VCaP (cell line): Measurements from ENCODE around the gene OR2V1.
A peak's percentile ranks its signal among the peaks of the same experiment; 100 is the strongest.
"Not testable (repeated sequence)": the region's sequence is repeated elsewhere in the genome, so short reads cannot be mapped to it uniquely, and the experiment has no call there.

Experiments used
- H3K27ac ChIP-seq: fragments of 450-650 bp; 2 replicates; pipeline ENCODE4 v1.5.1; 2017
- TF ChIP-seq, protein P1 (sequence below): fragments of 450-650 bp; conservative IDR thresholded peaks from 2 replicates; pipeline ENCODE4 v1.5.1; 2017; ENCODE audit warnings: mild to moderate bottlenecking, moderate library complexity

Gene OR2V1

DNA sequence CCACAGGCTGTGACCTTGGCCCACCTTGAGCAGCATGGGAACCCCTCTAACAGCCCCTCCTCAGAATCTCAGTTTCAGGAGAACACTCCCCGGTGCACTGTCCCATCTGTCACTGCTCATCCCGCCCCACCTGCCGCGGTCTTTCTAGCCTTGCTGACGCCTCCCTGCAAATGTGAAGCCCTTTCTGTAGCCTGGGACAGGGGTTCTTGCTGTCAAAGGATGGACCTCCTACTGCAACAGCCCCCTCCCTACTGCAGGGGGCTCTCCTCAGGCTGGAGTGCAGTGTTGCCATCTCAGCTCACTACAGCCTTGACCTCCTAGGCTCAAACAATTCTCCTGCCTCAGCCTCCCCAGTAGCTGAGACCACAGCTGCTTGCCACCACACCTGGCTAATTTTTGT is 20.0 kb downstream of the OR2V1 start:
- H3K27ac ChIP-seq, result peak overlapping the region; percentile 64
- TF ChIP-seq, protein P1, sequence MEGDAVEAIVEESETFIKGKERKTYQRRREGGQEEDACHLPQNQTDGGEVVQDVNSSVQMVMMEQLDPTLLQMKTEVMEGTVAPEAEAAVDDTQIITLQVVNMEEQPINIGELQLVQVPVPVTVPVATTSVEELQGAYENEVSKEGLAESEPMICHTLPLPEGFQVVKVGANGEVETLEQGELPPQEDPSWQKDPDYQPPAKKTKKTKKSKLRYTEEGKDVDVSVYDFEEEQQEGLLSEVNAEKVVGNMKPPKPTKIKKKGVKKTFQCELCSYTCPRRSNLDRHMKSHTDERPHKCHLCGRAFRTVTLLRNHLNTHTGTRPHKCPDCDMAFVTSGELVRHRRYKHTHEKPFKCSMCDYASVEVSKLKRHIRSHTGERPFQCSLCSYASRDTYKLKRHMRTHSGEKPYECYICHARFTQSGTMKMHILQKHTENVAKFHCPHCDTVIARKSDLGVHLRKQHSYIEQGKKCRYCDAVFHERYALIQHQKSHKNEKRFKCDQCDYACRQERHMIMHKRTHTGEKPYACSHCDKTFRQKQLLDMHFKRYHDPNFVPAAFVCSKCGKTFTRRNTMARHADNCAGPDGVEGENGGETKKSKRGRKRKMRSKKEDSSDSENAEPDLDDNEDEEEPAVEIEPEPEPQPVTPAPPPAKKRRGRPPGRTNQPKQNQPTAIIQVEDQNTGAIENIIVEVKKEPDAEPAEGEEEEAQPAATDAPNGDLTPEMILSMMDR, result no peak

DNA sequence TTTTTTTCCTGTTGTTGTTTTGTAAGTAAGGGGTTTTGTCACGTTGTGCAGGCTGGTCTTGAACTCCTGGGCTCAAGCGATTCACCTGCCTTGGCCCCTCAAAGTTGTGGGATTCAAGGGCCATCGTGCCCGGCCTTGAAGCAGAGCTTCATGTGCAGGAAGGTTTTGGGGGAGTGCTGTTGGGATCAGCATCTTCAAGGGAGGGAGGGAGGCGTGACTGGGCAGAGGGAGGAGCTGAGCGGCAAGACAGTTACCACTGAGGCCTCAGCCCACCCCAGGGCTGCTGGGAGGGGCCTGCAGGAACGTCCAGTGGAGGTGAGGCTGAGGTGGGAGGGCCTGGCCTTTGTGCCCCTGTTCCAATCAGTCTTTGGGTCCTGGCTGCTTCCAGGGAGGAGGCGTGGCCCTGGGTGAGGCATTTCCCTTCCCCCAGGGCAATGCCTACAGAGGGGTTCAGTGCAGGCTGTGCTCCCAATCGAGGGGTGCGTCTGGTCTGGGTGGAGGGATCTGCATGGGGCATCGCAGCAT is 21.4 kb downstream of the OR2V1 start:
- no peak overlapping the region for H3K27ac ChIP-seq
- TF ChIP-seq, protein P1, result no peak

DNA sequence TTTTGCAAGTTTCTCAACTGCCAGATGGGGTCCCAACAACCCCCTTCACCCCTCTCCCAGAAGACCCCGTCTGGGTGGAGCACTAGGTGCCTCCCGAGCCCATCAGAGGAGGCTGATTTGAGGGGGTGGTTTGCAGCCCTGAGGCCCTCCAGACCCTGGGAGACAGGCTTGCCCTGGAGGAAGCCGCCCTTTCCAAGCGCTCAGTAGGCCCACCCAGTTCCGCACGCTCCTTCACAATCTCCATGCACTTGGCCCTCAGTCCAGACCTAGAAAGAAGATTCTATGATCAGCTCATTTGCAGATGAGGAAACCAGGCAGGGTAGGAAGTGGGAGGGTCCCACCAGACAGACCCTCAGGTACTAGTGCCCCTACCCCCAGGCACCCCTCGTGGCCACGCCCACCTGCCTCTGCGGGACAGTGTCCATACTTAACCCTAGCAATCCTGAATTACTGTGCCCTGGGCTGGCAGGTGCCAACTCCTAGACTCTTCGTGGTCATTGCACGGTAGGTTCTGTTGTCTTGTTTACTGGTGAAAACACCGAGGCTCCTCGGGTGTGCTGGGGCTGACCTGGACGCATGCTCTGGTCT is 22.3 kb downstream of the OR2V1 start:
- H3K27ac ChIP-seq, result no peak overlapping the region
- TF ChIP-seq, protein P1, result no peak; the same call in 1 of the 2 replicates

DNA sequence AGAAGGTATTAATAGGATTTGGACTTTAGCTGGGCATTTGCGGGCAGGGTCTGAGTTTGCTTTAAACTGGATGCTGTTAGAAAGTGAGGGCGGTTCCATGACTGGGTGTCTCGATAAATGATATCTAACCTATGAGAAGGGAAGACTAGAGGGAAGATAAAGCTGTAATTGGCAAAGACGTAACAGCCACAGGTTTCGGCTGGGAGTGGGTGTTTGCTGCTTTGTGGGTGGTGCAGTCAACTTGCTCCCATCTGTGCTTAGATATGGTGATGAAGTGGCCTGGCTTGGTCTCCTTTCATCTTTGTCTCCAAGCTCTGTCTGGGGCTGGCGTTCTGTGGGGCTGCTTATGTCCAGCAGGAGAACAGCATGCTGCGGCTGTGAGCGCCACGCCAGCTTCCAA is 23.3 kb downstream of the OR2V1 start:
- TF ChIP-seq, protein P1, result no peak
- peak overlapping the region; percentile 59; the same call in 1 of the 2 replicates for H3K27ac ChIP-seq

DNA sequence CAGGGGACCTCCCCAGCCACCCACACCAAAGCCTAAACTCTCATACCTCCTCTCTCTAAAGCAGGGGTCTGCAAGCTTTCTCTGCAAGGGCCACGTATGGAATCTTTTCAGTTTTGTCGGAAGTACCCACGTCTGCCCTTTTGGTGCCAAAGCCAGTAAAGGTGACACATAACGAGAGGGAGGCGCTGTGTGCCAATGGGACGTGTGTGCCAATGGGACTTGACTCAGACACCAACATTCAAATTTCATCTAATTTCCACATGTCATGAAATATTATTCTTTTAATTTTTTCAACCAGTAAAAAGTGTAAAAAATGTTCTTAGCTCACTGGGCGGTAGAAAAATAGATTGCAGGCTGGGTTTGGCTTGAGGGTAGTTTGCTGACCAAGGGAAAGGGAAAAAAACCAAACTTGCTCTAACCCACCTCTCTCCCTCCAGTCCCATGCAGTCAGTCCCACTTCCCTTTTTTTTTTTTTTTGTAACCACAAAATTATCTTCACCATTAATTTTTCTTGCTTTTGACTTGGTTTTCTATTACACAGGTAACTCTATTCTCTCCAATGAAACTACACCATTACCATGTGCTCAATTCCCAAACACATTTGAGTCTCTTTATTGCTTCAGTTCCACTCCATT is 25.5 kb downstream of the OR2V1 start:
- TF ChIP-seq, protein P1, result no peak
- peak overlapping the region; percentile 59 for H3K27ac ChIP-seq

DNA sequence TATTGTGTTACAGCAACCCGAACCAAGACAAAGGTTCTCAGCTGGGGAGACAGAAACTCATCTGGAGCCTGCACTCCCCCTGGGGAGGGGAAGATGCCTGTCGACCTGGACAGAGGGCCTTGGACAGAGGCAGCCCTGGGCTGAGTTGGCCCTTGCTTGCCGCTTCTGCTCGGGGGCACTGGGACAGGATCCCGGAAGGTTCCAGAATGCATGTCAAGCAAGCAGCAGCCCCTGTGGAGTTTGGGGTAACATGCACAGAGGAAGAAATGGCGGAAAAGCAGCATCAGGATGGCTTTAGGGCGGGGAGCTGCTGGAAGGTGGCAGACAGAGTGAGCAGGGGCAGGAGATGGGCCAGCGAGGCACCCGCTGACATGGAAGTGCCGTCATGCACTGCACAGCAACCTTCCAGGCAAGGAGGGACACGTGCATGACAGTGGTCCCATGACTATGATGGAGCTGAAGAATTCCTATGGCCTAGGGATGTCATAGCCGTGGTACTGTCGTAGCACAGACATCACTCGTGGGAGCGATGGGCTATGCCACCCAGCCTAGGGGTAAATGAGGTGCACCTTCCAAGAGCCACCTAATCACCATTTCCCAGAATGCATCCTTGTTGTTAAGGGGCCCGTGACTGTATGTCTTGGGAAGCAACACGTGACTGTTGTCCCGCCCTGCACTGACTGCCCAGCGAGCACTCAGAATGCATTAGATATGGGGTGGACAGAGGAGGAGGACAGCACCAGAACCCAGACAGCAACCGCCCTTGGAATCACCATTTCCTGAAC is 26.2 kb downstream of the OR2V1 start:
- H3K27ac ChIP-seq, result not testable (repeated sequence)

DNA sequence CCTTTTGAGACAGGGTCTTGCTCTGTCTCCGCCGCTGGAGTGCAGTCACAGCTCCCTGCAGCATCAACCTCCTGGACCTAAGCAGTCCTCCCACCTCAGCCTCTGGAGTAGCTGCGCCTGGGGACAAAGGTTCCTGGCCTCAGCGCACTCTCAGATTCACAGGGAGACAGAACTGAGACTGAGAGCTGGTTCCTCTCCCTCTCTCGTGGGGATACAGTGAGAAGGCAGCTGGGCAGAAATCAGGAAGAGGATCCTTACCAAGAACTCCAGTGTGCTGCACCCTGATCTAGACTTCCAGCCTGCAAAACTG is 26.8 kb downstream of the OR2V1 start:
- not testable (repeated sequence) for H3K27ac ChIP-seq

DNA sequence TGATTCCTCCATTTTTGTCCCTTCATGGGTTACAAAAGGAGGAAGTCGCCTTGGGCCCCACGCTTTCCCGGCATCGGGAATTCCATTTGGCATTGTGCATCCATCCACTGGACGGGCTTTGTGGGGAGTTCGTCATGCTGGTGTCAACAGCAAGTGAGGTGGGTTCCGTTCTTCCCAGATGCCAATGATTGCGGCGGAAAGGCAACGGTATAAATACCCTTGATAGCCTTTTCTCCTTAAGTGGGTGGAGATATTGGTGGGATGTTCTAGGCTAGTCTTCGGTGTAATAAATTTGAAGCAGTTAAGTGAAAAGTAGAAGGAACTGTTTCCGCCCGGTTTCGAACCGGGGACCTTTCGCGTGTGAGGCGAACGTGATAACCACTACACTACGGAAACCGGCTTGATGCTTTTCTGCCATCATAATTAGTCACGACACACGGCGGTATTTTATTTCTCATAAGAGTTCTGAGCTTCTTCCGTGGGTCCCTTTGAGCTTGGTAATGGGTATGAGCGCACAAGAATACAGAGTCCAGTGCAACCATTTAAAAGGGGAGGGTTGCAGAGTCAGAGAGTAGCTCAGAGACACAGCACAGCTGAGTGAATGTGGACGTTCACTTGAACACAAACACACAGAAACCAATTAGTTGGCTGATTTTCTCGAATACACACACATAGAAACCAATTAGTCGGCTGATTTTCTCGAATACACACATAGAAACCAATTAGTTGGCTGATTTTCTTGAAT is 28.9 kb downstream of the OR2V1 start:
- H3K27ac ChIP-seq, result not testable (repeated sequence)

DNA sequence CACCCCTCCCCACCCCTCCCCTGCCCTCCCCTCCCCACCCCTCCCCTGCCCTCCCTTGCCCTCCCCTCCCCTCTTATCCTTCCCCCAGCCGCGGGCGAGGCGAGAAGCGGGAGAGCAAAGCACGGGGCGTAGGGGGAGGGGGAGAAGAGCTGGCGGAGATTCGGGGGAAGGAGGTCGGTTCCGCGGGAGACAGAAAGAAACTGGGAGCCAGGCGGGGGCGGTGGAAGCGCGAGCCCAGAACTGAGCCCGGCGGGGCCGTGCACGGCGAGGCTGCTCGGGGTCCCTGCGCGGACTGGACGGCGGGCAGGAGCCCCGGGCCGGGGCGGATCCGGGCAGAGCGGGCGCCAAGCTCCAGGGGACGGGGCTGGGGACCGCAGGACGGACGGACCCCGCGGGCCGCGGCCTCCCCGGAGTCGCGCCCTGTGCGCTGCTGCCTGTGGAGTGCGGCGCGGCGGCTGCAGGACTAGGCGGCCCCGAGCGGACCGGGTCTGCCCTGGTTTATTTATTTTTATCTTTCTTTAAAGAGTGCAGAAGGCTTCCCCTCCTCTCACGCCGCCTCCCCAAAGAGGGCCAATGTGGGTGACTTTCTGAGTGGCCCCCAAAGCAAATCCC is 29.8 kb downstream of the OR2V1 start:
- not testable (repeated sequence) for H3K27ac ChIP-seq
